HepG2 (cell line): ENCODE data around the gene UBE2E1. TPM values are rescaled to one million over a fixed set of nuclear protein-coding genes. Genes with fewer than 3 reads are reported as not detected.

Experiments used
- ARNT2 ChIP-seq: sonication (generic); formaldehyde crosslinking; IDR thresholded peaks from 2 replicates; pipeline ENCODE4 v1.8.0; 2022; ENCODE audit warnings: mild to moderate bottlenecking, low read depth, missing genetic modification reagents, moderate library complexity
- ATF2 ChIP-seq: sonication (generic); formaldehyde crosslinking; IDR thresholded peaks from 2 replicates; pipeline ENCODE4 v1.4.0; 2020; ENCODE audit warnings: missing genetic modification reagents
- HOMEZ ChIP-seq: IDR thresholded peaks from 2 replicates; pipeline ENCODE4 v1.6.1; 2016; ENCODE audit warnings: low read depth
- IKZF5 ChIP-seq: IDR thresholded peaks from 2 replicates; pipeline ENCODE4 v1.6.1; 2018; ENCODE audit warnings: missing genetic modification reagents, mild to moderate bottlenecking, missing compliant biosample characterization
- JARID2 ChIP-seq: sonication (generic); formaldehyde crosslinking; IDR thresholded peaks from 2 replicates; pipeline ENCODE4 v1.8.1; 2023; ENCODE audit warnings: missing genetic modification reagents, inconsistent platforms; ENCODE audit not compliant: insufficient replicate concordance
- MEF2D ChIP-seq: sonication (generic); formaldehyde crosslinking; IDR thresholded peaks from 2 replicates; pipeline ENCODE4 v1.5.1; 2020; ENCODE audit warnings: mild to moderate bottlenecking, missing genetic modification reagents
- PAXIP1 ChIP-seq: sonication (generic); formaldehyde crosslinking; conservative IDR thresholded peaks from 2 replicates; pipeline ENCODE4 v1.4.0; 2020; ENCODE audit warnings: mild to moderate bottlenecking, missing genetic modification reagents, moderate library complexity
- SIX4 ChIP-seq: sonication (generic); formaldehyde crosslinking; IDR thresholded peaks from 2 replicates; pipeline ENCODE4 v1.4.0; 2020; ENCODE audit warnings: missing genetic modification reagents
- SOX5 ChIP-seq: IDR thresholded peaks from 2 replicates; pipeline ENCODE4 v1.6.1; 2016; ENCODE audit warnings: borderline replicate concordance
- SPEN ChIP-seq: sonication (generic); formaldehyde crosslinking; IDR thresholded peaks from 2 replicates; pipeline ENCODE4 v1.5.1; 2020; ENCODE audit warnings: low read depth, mild to moderate bottlenecking, missing genetic modification reagents
- ZNF432 ChIP-seq: sonication (generic); formaldehyde crosslinking; IDR thresholded peaks from 2 replicates; pipeline ENCODE4 v1.5.0; 2020; ENCODE audit warnings: missing genetic modification reagents, mild to moderate bottlenecking, borderline replicate concordance
- ZNF609 ChIP-seq: sonication (generic); formaldehyde crosslinking; IDR thresholded peaks from 2 replicates; pipeline ENCODE4 v1.4.0; 2020; ENCODE audit warnings: mild to moderate bottlenecking, missing genetic modification reagents, borderline replicate concordance
- ZSCAN30 ChIP-seq: sonication (generic); formaldehyde crosslinking; IDR thresholded peaks from 2 replicates; pipeline ENCODE4 v1.5.0; 2020; ENCODE audit warnings: mild to moderate bottlenecking, missing genetic modification reagents
- polyA plus RNA-seq, 8 experiments: library from polyadenylated mRNA; depleted of rRNA in 3 of 8; stranded (reverse) in 7 of 8; unstranded in 1 of 8; fragments of >200 nt; fragmentation: Illumina TruSeq in 4 of 8; extraction: Trizol in 4 of 8; gene quantifications; 2 replicates each; pipeline versions ENCODE4 v1.2.1 to v1.2.3, GENCODE V29; 2011 to 2016; ENCODE audit warnings: low read depth in 4 of 8, missing spikeins in 1 of 8, mixed read lengths in 1 of 8; ENCODE audit not compliant: insufficient read depth in 1 of 8
- total RNA-seq, 5 experiments: library from RNA; depleted of rRNA; stranded (reverse); fragments of >200 nt; fragmentation: Illumina TruSeq; extraction: Trizol; gene quantifications; 2 replicates each; pipeline ENCODE4 v1.2.3, GENCODE V29; 2016; ENCODE audit warnings: low read depth in 1 of 5

The UBE2E1 gene
- total and polyA plus RNA-seq, 2 of the 13 experiments (the other 11 are each of a cell fraction or from before 2014, with no cell fraction given) = 55.4 to 61.8 TPM

- TF ChIP-seq ATF2 (CRISPR knock-in tag) (no peak), ZNF432 (CRISPR knock-in tag) (no peak), PAXIP1 (peak; percentile 68), IKZF5 (CRISPR knock-in tag) (no peak), ARNT2 (CRISPR knock-in tag) (no peak), ZNF609 (CRISPR knock-in tag) (no peak), MEF2D (no peak), JARID2 (no peak), SOX5 (peak; percentile 79; the same call in 1 of the 2 replicates), SIX4 (CRISPR knock-in tag) (0 out of 2 replicates have a peak, but pooled peaks have one; percentile 14), HOMEZ (no peak), ZSCAN30 (CRISPR knock-in tag) (no peak), SPEN (CRISPR knock-in tag) (no peak)
Observed at GRCh38 chr3:23900744-23901143, 95.0 kb downstream of the UBE2E1 start (continued).
